B cell (primary cell): Measurements from ENCODE around the gene GABRG3. TPM values are rescaled to one million over a fixed set of nuclear protein-coding genes. Genes with fewer than 3 reads are reported as not detected.

ENCODE experiments used
- ATAC-seq: fragments of 200-7000 bp; cut with Tn5 transposase; one replicate; pipeline ENCODE4 v1.10.0; 2021; ENCODE audit warnings: low read depth, mild to moderate bottlenecking, moderate number of reproducible peaks, moderate library complexity
- CTCF ChIA-PET: fragments of 350-600 bp; sonication (Branson Sonifier 250); formaldehyde crosslinking; loops from one replicate; lab custom pipeline; 2021; ENCODE audit warnings: antibody characterized with exemption, inconsistent platforms; lab: Charles Lee
- POLR2A ChIA-PET: fragments of 350-600 bp; sonication (Branson Sonifier 250); formaldehyde crosslinking; loops from one replicate; lab custom pipeline; 2021; ENCODE audit warnings: antibody characterized with exemption; lab: Charles Lee
- DNase-seq: peaks from one replicate; pipeline ENCODE4 v3.0.0; 2013
- H2AFZ ChIP-seq: 2 replicates; pipeline ENCODE4 v1.6.1; 2012; ENCODE audit warnings: mild to moderate bottlenecking, low read depth, low read length; ENCODE audit not compliant: insufficient read depth, poor library complexity, severe bottlenecking
- H3K27ac ChIP-seq, 2 donors: 1 replicate in 1 of 2; 2 replicates in 1 of 2; pipeline ENCODE4 v1.5.1; 2012 to 2013; ENCODE audit warnings: low read length in 2 of 2, mild to moderate bottlenecking in 2 of 2, moderate library complexity in 1 of 2
- H3K27me3 ChIP-seq, 4 experiments: fragments of 200-600 bp in 1 of 4; sonication (generic) in 1 of 4; replicated peaks in 1 of 4; 1 replicate in 2 of 4; 2 replicates in 2 of 4; pipeline versions ENCODE4 v1.6.1 to v1.7.0; 2013 to 2016; ENCODE audit warnings: low read length in 3 of 4, mild to moderate bottlenecking in 2 of 4, mixed read lengths in 1 of 4, moderate library complexity in 1 of 4; ENCODE audit not compliant: insufficient read depth in 4 of 4, control insufficient read depth in 3 of 4; ENCODE audit errors: control extremely low read depth in 1 of 4
- H3K36me3 ChIP-seq, 2 experiments: replicated peaks in 1 of 2; 1 replicate in 1 of 2; 2 replicates in 1 of 2; pipeline versions ENCODE4 v1.6.1 to v1.7.1; 2013; ENCODE audit warnings: low read length in 1 of 2; ENCODE audit not compliant: insufficient read depth in 2 of 2, control insufficient read depth in 1 of 2; ENCODE audit errors: control extremely low read depth in 1 of 2, extremely low read depth in 1 of 2
- H3K4me1 ChIP-seq, 2 donors: fragments of 200-600 bp in 1 of 2; sonication (generic) in 1 of 2; 1 replicate in 1 of 2; 2 replicates in 1 of 2; pipeline versions ENCODE4 v1.5.1 to v1.6.1; 2013 to 2017; ENCODE audit warnings: low read length in 2 of 2; ENCODE audit not compliant: control insufficient read depth in 2 of 2, insufficient read depth in 2 of 2
- H3K4me2 ChIP-seq: replicated peaks from 2 replicates; pipeline ENCODE3; 2012; ENCODE audit warnings: mild to moderate bottlenecking, low read depth, low read length; ENCODE audit not compliant: poor library complexity, severe bottlenecking
- H3K4me3 ChIP-seq, 5 experiments: fragments of 200-600 bp in 1 of 5; sonication (generic) in 1 of 5; 1 replicate in 3 of 5; 2 replicates in 2 of 5; pipeline versions ENCODE4 v1.5.1 to v1.7.0; 2011 to 2016; ENCODE audit warnings: low read length in 4 of 5, mild to moderate bottlenecking in 4 of 5, low read depth in 2 of 5, control low read depth in 1 of 5, moderate library complexity in 1 of 5; ENCODE audit not compliant: insufficient read depth in 1 of 5; ENCODE audit errors: control extremely low read depth in 1 of 5, extremely low read depth in 1 of 5
- H3K79me2 ChIP-seq: fragments of 200-600 bp; sonication (generic); one replicate; pipeline ENCODE4 v1.6.0; 2016; ENCODE audit warnings: low read length; ENCODE audit not compliant: control insufficient read depth, insufficient read depth
- H3K9ac ChIP-seq: fragments of 200-600 bp; sonication (generic); 2 replicates; pipeline ENCODE4 v1.6.1; 2017; ENCODE audit warnings: mild to moderate bottlenecking, low read length, moderate library complexity
- H3K9me3 ChIP-seq, 3 donors: one replicate each; pipeline versions ENCODE4 v1.6.1 to v1.7.1; 2013; ENCODE audit warnings: low read length in 2 of 3; ENCODE audit not compliant: control insufficient read depth in 2 of 3, insufficient read depth in 1 of 3; ENCODE audit errors: control extremely low read depth in 1 of 3
- H4K20me1 ChIP-seq: 2 replicates; pipeline ENCODE4 v1.6.0; 2012; ENCODE audit warnings: mild to moderate bottlenecking, low read length; ENCODE audit not compliant: insufficient read depth, control insufficient read depth, poor library complexity, severe bottlenecking
- H3K27ac Mint-ChIP-seq: one replicate; pipeline ENCODE4 v1.8.0; 2021; ENCODE audit warnings: mixed read lengths
- H3K27me3 Mint-ChIP-seq: one replicate; pipeline ENCODE4 v1.8.0; 2021; ENCODE audit warnings: mixed read lengths
- H3K4me1 Mint-ChIP-seq: one replicate; pipeline ENCODE4 v1.8.0; 2021; ENCODE audit warnings: mixed read lengths
- H3K4me3 Mint-ChIP-seq: one replicate; pipeline ENCODE4 v1.8.0; 2021; ENCODE audit warnings: mixed read lengths
- H3K9me3 Mint-ChIP-seq: one replicate; pipeline ENCODE4 v1.8.0; 2022; ENCODE audit warnings: mixed read lengths; ENCODE audit not compliant: insufficient read depth
- CTCF ChIP-seq: fragments of 200-600 bp; IDR thresholded peaks from one replicate; pipeline ENCODE4 v1.8.0; 2022; ENCODE audit warnings: antibody characterized with exemption, mild to moderate bottlenecking
- EZH2 ChIP-seq: IDR thresholded peaks from 2 replicates; pipeline ENCODE4 v1.6.1; 2012; ENCODE audit warnings: borderline replicate concordance, low read depth, mild to moderate bottlenecking, moderate library complexity, low read length; ENCODE audit not compliant: insufficient read depth, poor library complexity, severe bottlenecking
- WGBS: methylation state at CpG from one replicate; pipeline ENCODE4 v1.1.5; 2013; ENCODE audit warnings: missing lambda C conversion rate; ENCODE audit not compliant: insufficient coverage; 5-methylcytosine and 5-hydroxymethylcytosine counted together
- intact Hi-C: fragments of 100-400 bp; cut with micrococcal nuclease; formaldehyde crosslinking; loops from one replicate; pipeline ENCODE4 v1.10.0; 2022
- polyA plus RNA-seq: library from polyadenylated mRNA; depleted of rRNA; stranded (reverse); fragments of >200 nt; gene quantifications from 2 replicates; pipeline ENCODE4 v1.2.3, GENCODE V29; 2012
- total RNA-seq, 2 donors: library from RNA; stranded (reverse); fragments of 120-200 nt in 1 of 2; gene quantifications; 1 replicate in 1 of 2; 2 replicates in 1 of 2; pipeline versions ENCODE4 v1.2.3 to v1.2.4, GENCODE V29; 2013 to 2022

The GABRG3 gene
- total and polyA plus RNA-seq, 2 donors (not counting 1 experiment from before 2014, with no cell fraction given), result not detected

GRCh38 chr15:27119695-27120266, 148.8 kb downstream of the GABRG3 start:
- Histone ChIP-seq H3K9ac (no peak overlapping the region), H2AFZ (no peak overlapping the region), H3K27me3 (no peaks in the 10 kb centered on the region), H3K4me3 (no peak overlapping the region), H4K20me1 (no peaks in the 10 kb centered on the region), H3K4me2 (no peak overlapping the region), H3K4me1 (no peaks in the 10 kb centered on the region), H3K36me3 (no peaks in the 10 kb centered on the region), H3K27ac (no peak overlapping the region), H3K9me3 (peaks cover 0 to 12% (median 0%) of the 10 kb centered on the region in 3 donors), H3K79me2 (no peaks in the 10 kb centered on the region)
- no peak overlapping the region for H3K4me3 Mint-ChIP-seq
- ChIA-PET POLR2A (no interaction called here), CTCF (no interaction called here)
- H3K27me3 Mint-ChIP-seq, result no peaks in the 10 kb centered on the region
- intact Hi-C loops, result no loop called here
- no peak overlapping the region for H3K27ac Mint-ChIP-seq
- H3K4me1 Mint-ChIP-seq, result no peaks in the 10 kb centered on the region
- DNase-seq (no peak), ATAC-seq (no peak)
- TF ChIP-seq EZH2 (no peak), CTCF (no peak)
- WGBS, result 63% methylated on average over 2 of the region's 5 CpGs
- H3K9me3 Mint-ChIP-seq, result peaks cover 9% of the 10 kb centered on the region

GRCh38 chr15:27121672-27122071, 150.7 kb downstream of the GABRG3 start:
- no CpG with 5 or more reads among the region's 2 CpGs for WGBS
- H3K27ac Mint-ChIP-seq, result no peak overlapping the region
- intact Hi-C loops, result no loop called here
- Histone ChIP-seq H3K27ac (no peak overlapping the region), H4K20me1 (no peaks in the 10 kb centered on the region), H3K4me1 (no peaks in the 10 kb centered on the region), H3K4me3 (no peak overlapping the region), H2AFZ (no peak overlapping the region), H3K9me3 (peaks cover 0 to 16% (median 0%) of the 10 kb centered on the region in 3 donors), H3K4me2 (no peak overlapping the region), H3K36me3 (no peaks in the 10 kb centered on the region), H3K9ac (no peak overlapping the region), H3K27me3 (no peaks in the 10 kb centered on the region), H3K79me2 (no peaks in the 10 kb centered on the region)
- DNase-seq (no peak), ATAC-seq (no peak)
- no peaks in the 10 kb centered on the region for H3K4me1 Mint-ChIP-seq
- H3K4me3 Mint-ChIP-seq, result no peak overlapping the region
- ChIA-PET POLR2A (no interaction called here), CTCF (no interaction called here)
- no peaks in the 10 kb centered on the region for H3K27me3 Mint-ChIP-seq
- TF ChIP-seq CTCF, result no peak
- TF ChIP-seq EZH2, result no peak
- H3K9me3 Mint-ChIP-seq, result peaks cover 6% of the 10 kb centered on the region
